ENCODE results near the gene HHAT.

DNA sequence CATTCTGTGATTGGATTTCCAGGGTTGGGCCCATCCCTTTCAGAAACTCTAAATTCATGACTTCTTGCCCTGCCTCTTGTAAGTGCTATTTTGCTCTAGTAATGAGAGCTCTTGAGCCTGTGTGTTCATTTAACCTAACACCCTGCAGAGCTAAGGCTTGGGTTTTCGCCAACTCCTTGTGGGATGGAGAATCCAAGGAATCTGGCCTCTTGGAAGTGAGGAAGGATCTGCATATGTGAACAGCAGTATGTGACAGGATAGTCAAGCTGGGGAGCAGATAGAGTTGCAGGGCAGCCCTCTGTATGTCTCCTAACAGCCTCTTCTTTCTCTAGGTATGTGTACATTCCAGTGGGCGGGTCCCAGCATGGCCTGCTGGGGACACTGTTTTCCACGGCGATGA is 258.9 kb downstream of the HHAT start:
- TF ChIP-seq CTCF (IDR thresholded peaks at IDR 0.05; ENCODE audit: borderline replicate concordance, extremely low read depth, low read length, poor library complexity, severe bottlenecking) = no peak
- TF ChIP-seq EZH2 (IDR thresholded peaks at IDR 0.05; ENCODE audit: borderline replicate concordance, low read depth, low read length, severe bottlenecking) = no peak
